GM23338 (cell line): Measurements from ENCODE around the gene RASSF4. TPM values are rescaled to one million over a fixed set of nuclear protein-coding genes. Genes with fewer than 3 reads are reported as not detected.

Experiments used
- ATAC-seq: fragments of 200-7000 bp; cut with Tn5 transposase; 3 replicates; pipeline ENCODE4 v1.9.1; 2020
- DNase-seq: peaks from one replicate; pipeline ENCODE4 v3.0.0-alpha.2; 2015; ENCODE audit warnings: low spot score
- H2AFZ ChIP-seq: fragments of 200-600 bp; sonication (generic); 2 replicates; pipeline ENCODE4 v1.8.0; 2016; ENCODE audit warnings: antibody characterized with exemption, mild to moderate bottlenecking, moderate library complexity
- H3F3A ChIP-seq: fragments of 200-600 bp; sonication (generic); replicated peaks from 2 replicates; pipeline ENCODE4 v1.8.0; 2017; ENCODE audit warnings: antibody characterized with exemption, mixed run types, low read depth
- H3K27ac ChIP-seq: fragments of 200-600 bp; sonication (generic); 2 replicates; pipeline ENCODE4 v1.6.1; 2016; ENCODE audit warnings: low read depth
- H3K27me3 ChIP-seq: fragments of 200-600 bp; sonication (generic); 2 replicates; pipeline ENCODE4 v1.8.0; 2016; ENCODE audit warnings: mild to moderate bottlenecking, mixed run types, moderate library complexity; ENCODE audit not compliant: insufficient read depth
- H3K36me3 ChIP-seq: fragments of 200-600 bp; sonication (generic); 2 replicates; pipeline ENCODE4 v1.8.0; 2016; ENCODE audit warnings: mild to moderate bottlenecking; ENCODE audit not compliant: insufficient read depth
- H3K4me1 ChIP-seq: fragments of 200-600 bp; sonication (generic); 2 replicates; pipeline ENCODE4 v1.8.0; 2016; ENCODE audit warnings: mild to moderate bottlenecking, moderate library complexity; ENCODE audit not compliant: insufficient read depth
- H3K4me2 ChIP-seq: fragments of 200-600 bp; sonication (generic); 2 replicates; pipeline ENCODE4 v1.7.1; 2017; ENCODE audit warnings: mixed run types
- H3K4me3 ChIP-seq: fragments of 200-600 bp; sonication (generic); 2 replicates; pipeline ENCODE4 v1.6.1; 2016; ENCODE audit warnings: mixed run types
- H3K79me2 ChIP-seq: fragments of 200-600 bp; sonication (generic); replicated peaks from 2 replicates; pipeline ENCODE4 v1.8.0; 2017; ENCODE audit warnings: mild to moderate bottlenecking; ENCODE audit not compliant: insufficient read depth
- H3K9me2 ChIP-seq: fragments of 200-600 bp; sonication (generic); 2 replicates; pipeline ENCODE4 v1.8.0; 2017; ENCODE audit not compliant: insufficient read depth
- H4K20me1 ChIP-seq: fragments of 200-600 bp; sonication (generic); replicated peaks from 2 replicates; pipeline ENCODE4 v1.8.0; 2017; ENCODE audit warnings: mild to moderate bottlenecking; ENCODE audit not compliant: insufficient read depth
- H3K27ac Mint-ChIP-seq: 2 replicates; pipeline ENCODE4 v1.8.0; 2020; ENCODE audit warnings: inconsistent platforms, mild to moderate bottlenecking, moderate library complexity, mixed read lengths
- H3K27me3 Mint-ChIP-seq: 3 replicates; pipeline ENCODE4 v1.8.0; 2022; ENCODE audit warnings: low read depth, mild to moderate bottlenecking, moderate library complexity, mixed read lengths, inconsistent platforms; ENCODE audit not compliant: insufficient read depth, poor library complexity
- H3K36me3 Mint-ChIP-seq: 3 replicates; pipeline ENCODE4 v1.8.0; 2021; ENCODE audit warnings: low read depth, mild to moderate bottlenecking, inconsistent platforms, moderate library complexity, mixed read lengths
- H3K4me1 Mint-ChIP-seq: 3 replicates; pipeline ENCODE4 v1.8.0; 2020; ENCODE audit warnings: mild to moderate bottlenecking, inconsistent platforms, mixed read lengths
- H3K4me3 Mint-ChIP-seq: 3 replicates; pipeline ENCODE4 v1.8.0; 2021; ENCODE audit warnings: moderate library complexity, mild to moderate bottlenecking, inconsistent platforms, mixed read lengths
- H3K9me3 Mint-ChIP-seq: 3 replicates; pipeline ENCODE4 v1.8.0; 2020; ENCODE audit warnings: moderate library complexity, mild to moderate bottlenecking, inconsistent platforms, mixed read lengths
- CREB1 ChIP-seq: fragments of 250-450 bp; sonication (Bioruptor Pico); IDR thresholded peaks from 2 replicates; pipeline ENCODE4 v1.5.0; 2020; ENCODE audit warnings: low read depth, mild to moderate bottlenecking, moderate library complexity
- CTCF ChIP-seq, 2 experiments: fragments of 200-600 bp in 1 of 2; sonication (generic) in 1 of 2; conservative IDR thresholded peaks; 2 replicates each; pipeline versions ENCODE4 v1.5.1 to v1.6.1; 2016 to 2017; ENCODE audit warnings: antibody characterized with exemption in 2 of 2, low read depth in 2 of 2, mild to moderate bottlenecking in 2 of 2, moderate library complexity in 1 of 2
- ETS1 ChIP-seq: IDR thresholded peaks from 2 replicates; pipeline ENCODE4 v1.6.1; 2016; ENCODE audit warnings: antibody characterized with exemption
- EZH2 ChIP-seq: fragments of 200-600 bp; sonication (generic); IDR thresholded peaks from one replicate; pipeline ENCODE4 v1.8.0; 2017; ENCODE audit warnings: antibody characterized with exemption, mild to moderate bottlenecking, low read depth; ENCODE audit not compliant: unreplicated experiment
- EZH2phosphoT487 ChIP-seq: fragments of 200-600 bp; sonication (generic); IDR thresholded peaks from one replicate; pipeline ENCODE4 v1.8.1; 2018; ENCODE audit warnings: antibody characterized with exemption; ENCODE audit not compliant: unreplicated experiment
- JUNB ChIP-seq: IDR thresholded peaks from one replicate; pipeline ENCODE4 v1.6.1; 2016; ENCODE audit warnings: antibody characterized with exemption; ENCODE audit not compliant: unreplicated experiment
- NANOG ChIP-seq: IDR thresholded peaks from 2 replicates; pipeline ENCODE4 v1.6.1; 2016; ENCODE audit warnings: antibody characterized with exemption, borderline replicate concordance
- POLR2AphosphoS5 ChIP-seq: IDR thresholded peaks from 2 replicates; pipeline ENCODE4 v1.6.1; 2016; ENCODE audit warnings: antibody characterized with exemption, low read depth
- REST ChIP-seq: IDR thresholded peaks from one replicate; pipeline ENCODE4 v1.6.1; 2018; ENCODE audit warnings: antibody characterized with exemption; ENCODE audit not compliant: unreplicated experiment
- STAT1 ChIP-seq: IDR thresholded peaks from one replicate; pipeline ENCODE4 v1.6.1; 2016; ENCODE audit warnings: antibody characterized with exemption; ENCODE audit not compliant: unreplicated experiment
- ZNF114 ChIP-seq: fragments of 250-450 bp; sonication (Bioruptor Pico); IDR thresholded peaks from 2 replicates; pipeline ENCODE4 v1.5.0; 2020; ENCODE audit warnings: mild to moderate bottlenecking, moderate library complexity
- ZNF331 ChIP-seq: fragments of 250-450 bp; sonication (Bioruptor Pico); IDR thresholded peaks from 2 replicates; pipeline ENCODE4 v1.5.0; 2020; ENCODE audit warnings: low read depth, mild to moderate bottlenecking, moderate library complexity
- ZNF462 ChIP-seq: fragments of 250-450 bp; sonication (Bioruptor Pico); IDR thresholded peaks from 2 replicates; pipeline ENCODE4 v1.5.0; 2020; ENCODE audit warnings: mild to moderate bottlenecking, moderate library complexity
- polyA plus RNA-seq: library from polyadenylated mRNA; unstranded; fragments of >200 nt; fragmentation: Nextera tagmentation; extraction: Ambion mirVana; gene quantifications from 2 replicates; pipeline ENCODE4 v1.2.1, GENCODE V29; 2016
- total RNA-seq: library from RNA; depleted of rRNA; stranded (reverse); fragments of >200 nt; shearing (Covaris generic); gene quantifications from 2 replicates; pipeline ENCODE4 v1.2.3, GENCODE V29; 2014

RASSF4 gene
- total and polyA plus RNA-seq, 2 experiments from 2014 or later = 12.4 to 13.6 TPM

GRCh38 chr10:44951576-44952226, 7.9 kb upstream of the RASSF4 start:
- no peak overlapping the region for H3K4me2 ChIP-seq
- Mint-ChIP-seq H3K27me3 (peaks cover 13% of the 10 kb centered on the region), H3K9me3 (no peaks in the 10 kb centered on the region), H3K27ac (no peak overlapping the region), H3K4me1 (peaks cover 22% of the 10 kb centered on the region), H3K36me3 (peaks cover 7% of the 10 kb centered on the region; the same call in 2 of the 3 replicates), H3K4me3 (no peak overlapping the region)
- H3K4me1 ChIP-seq = peaks cover 7% of the 10 kb centered on the region; the same call in 1 of the 2 replicates
- no peaks in the 10 kb centered on the region for H4K20me1 ChIP-seq
- H3K4me3 ChIP-seq = no peak overlapping the region
- no peak overlapping the region for H3K27ac ChIP-seq
- ATAC-seq (no peak), DNase-seq (no peak)
- H3F3A ChIP-seq = no peaks in the 10 kb centered on the region
- TF ChIP-seq JUNB = no peak
- no peak for TF ChIP-seq NANOG
- TF ChIP-seq POLR2AphosphoS5 = no peak
- no peak for TF ChIP-seq CREB1 (CRISPR knock-in tag)
- TF ChIP-seq EZH2 = no peak
- no peak for TF ChIP-seq STAT1
- no peak for TF ChIP-seq CTCF (conservative IDR thresholded peaks at IDR 0.05; ENCODE audit: low read depth in 2 of 2)
- no peak for TF ChIP-seq ETS1
- no peak for TF ChIP-seq ZNF114 (CRISPR knock-in tag)
- TF ChIP-seq REST = no peak
- TF ChIP-seq ZNF331 (CRISPR knock-in tag) = no peak
- TF ChIP-seq EZH2phosphoT487 = no peak
- no peak for TF ChIP-seq ZNF462 (CRISPR knock-in tag)
- no peaks in the 10 kb centered on the region for H3K9me2 ChIP-seq
- no peak overlapping the region for H2AFZ ChIP-seq
- no peaks in the 10 kb centered on the region for H3K36me3 ChIP-seq
- H3K27me3 ChIP-seq = no peaks in the 10 kb centered on the region
- H3K79me2 ChIP-seq = no peaks in the 10 kb centered on the region
